ENCODE results near the gene MMP14. TPM values are rescaled to one million over a fixed set of nuclear protein-coding genes. Genes with fewer than 3 reads are reported as not detected.

MMP14 gene
- total and polyA plus RNA-seq, 2 of the 13 experiments (the other 11 are each of a cell fraction or from before 2014, with no cell fraction given) = 5.2 to 9.8 TPM

DNA sequence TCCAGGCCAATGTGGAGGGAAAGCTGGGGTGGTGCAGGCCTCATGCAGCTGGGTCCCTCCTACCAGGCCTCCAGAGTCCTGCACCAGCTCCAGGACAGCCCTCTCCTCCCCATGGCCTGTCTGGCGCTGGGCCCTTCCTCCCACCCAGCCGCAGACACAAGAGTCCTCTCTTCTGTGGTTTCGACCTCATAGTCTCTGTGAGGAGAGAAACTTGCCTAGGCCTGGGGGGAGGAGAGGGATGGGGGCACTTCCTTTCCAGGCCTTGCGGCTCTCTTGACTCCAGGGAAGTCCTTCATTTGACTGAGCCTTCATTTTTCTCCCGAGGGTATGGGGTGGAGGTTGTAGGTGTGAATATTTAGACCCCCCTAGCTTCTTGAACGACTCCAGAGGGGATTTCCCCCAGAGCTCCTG, 2.3 kb downstream of the MMP14 start (continued):
- TF ChIP-seq HMG20B (CRISPR knock-in tag; conservative IDR thresholded peaks at IDR 0.05) (0 out of 2 replicates have a peak, but pooled peaks have one; percentile 31), ZNF263 (CRISPR knock-in tag; IDR thresholded peaks at IDR 0.05) (0 out of 2 replicates have a peak, but pooled peaks have one; percentile 0), ARNTL (CRISPR knock-in tag; IDR thresholded peaks at IDR 0.05) (0 out of 2 replicates have a peak, but pooled peaks have one; percentile 33), ZNF678 (CRISPR knock-in tag; IDR thresholded peaks at IDR 0.05) (0 out of 2 replicates have a peak, but pooled peaks have one; percentile 48), ZFX (CRISPR knock-in tag; IDR thresholded peaks at IDR 0.05; ENCODE audit: low read depth) (0 out of 2 replicates have a peak, but pooled peaks have one; percentile 40), ZNF766 (CRISPR knock-in tag; IDR thresholded peaks at IDR 0.05; ENCODE audit: borderline replicate concordance) (0 out of 2 replicates have a peak, but pooled peaks have one; percentile 31), ZNF761 (CRISPR knock-in tag; conservative IDR thresholded peaks at IDR 0.05) (0 out of 2 replicates have a peak, but pooled peaks have one; percentile 35)
- TF ChIP-seq, protein P1, sequence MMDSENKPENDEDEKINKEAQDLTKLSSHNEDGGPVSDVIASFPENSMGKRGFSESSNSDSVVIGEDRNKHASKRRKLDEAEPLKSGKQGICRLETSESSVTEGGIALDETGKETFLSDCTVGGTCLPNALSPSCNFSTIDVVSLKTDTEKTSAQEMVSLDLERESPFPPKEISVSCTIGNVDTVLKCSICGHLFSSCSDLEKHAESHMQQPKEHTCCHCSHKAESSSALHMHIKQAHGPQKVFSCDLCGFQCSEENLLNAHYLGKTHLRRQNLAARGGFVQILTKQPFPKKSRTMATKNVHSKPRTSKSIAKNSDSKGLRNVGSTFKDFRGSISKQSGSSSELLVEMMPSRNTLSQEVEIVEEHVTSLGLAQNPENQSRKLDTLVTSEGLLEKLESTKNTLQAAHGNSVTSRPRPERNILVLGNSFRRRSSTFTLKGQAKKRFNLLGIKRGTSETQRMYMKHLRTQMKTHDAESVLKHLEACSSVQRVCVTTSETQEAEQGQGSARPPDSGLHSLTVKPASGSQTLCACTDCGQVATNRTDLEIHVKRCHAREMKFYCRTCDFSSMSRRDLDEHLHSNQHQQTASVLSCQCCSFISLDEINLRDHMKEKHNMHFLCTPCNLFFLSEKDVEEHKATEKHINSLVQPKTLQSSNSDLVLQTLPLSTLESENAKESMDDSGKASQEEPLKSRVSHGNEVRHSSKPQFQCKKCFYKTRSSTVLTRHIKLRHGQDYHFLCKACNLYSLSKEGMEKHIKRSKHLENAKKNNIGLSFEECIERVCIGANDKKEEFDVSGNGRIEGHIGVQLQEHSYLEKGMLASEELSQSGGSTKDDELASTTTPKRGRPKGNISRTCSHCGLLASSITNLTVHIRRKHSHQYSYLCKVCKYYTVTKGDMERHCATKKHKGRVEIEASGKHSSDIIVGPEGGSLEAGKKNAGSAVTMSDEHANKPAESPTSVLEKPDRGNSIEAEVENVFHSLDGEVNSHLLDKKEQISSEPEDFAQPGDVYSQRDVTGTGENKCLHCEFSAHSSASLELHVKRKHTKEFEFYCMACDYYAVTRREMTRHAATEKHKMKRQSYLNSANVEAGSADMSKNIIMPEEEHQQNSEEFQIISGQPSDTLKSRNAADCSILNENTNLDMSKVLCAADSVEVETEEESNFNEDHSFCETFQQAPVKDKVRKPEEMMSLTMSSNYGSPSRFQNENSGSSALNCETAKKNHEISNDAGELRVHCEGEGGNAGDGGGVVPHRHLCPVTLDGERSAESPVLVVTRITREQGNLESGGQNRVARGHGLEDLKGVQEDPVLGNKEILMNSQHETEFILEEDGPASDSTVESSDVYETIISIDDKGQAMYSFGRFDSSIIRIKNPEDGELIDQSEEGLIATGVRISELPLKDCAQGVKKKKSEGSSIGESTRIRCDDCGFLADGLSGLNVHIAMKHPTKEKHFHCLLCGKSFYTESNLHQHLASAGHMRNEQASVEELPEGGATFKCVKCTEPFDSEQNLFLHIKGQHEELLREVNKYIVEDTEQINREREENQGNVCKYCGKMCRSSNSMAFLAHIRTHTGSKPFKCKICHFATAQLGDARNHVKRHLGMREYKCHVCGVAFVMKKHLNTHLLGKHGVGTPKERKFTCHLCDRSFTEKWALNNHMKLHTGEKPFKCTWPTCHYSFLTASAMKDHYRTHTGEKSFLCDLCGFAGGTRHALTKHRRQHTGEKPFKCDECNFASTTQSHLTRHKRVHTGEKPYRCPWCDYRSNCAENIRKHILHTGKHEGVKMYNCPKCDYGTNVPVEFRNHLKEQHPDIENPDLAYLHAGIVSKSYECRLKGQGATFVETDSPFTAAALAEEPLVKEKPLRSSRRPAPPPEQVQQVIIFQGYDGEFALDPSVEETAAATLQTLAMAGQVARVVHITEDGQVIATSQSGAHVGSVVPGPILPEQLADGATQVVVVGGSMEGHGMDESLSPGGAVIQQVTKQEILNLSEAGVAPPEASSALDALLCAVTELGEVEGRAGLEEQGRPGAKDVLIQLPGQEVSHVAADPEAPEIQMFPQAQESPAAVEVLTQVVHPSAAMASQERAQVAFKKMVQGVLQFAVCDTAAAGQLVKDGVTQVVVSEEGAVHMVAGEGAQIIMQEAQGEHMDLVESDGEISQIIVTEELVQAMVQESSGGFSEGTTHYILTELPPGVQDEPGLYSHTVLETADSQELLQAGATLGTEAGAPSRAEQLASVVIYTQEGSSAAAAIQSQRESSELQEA (CRISPR knock-in tag; IDR thresholded peaks at IDR 0.05; ENCODE audit: not compliant biosample characterization) = no peak
- TF ChIP-seq, protein P2, sequence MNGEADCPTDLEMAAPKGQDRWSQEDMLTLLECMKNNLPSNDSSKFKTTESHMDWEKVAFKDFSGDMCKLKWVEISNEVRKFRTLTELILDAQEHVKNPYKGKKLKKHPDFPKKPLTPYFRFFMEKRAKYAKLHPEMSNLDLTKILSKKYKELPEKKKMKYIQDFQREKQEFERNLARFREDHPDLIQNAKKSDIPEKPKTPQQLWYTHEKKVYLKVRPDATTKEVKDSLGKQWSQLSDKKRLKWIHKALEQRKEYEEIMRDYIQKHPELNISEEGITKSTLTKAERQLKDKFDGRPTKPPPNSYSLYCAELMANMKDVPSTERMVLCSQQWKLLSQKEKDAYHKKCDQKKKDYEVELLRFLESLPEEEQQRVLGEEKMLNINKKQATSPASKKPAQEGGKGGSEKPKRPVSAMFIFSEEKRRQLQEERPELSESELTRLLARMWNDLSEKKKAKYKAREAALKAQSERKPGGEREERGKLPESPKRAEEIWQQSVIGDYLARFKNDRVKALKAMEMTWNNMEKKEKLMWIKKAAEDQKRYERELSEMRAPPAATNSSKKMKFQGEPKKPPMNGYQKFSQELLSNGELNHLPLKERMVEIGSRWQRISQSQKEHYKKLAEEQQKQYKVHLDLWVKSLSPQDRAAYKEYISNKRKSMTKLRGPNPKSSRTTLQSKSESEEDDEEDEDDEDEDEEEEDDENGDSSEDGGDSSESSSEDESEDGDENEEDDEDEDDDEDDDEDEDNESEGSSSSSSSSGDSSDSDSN (CRISPR knock-in tag; IDR thresholded peaks at IDR 0.05) = no peak
- TF ChIP-seq, protein P3, sequence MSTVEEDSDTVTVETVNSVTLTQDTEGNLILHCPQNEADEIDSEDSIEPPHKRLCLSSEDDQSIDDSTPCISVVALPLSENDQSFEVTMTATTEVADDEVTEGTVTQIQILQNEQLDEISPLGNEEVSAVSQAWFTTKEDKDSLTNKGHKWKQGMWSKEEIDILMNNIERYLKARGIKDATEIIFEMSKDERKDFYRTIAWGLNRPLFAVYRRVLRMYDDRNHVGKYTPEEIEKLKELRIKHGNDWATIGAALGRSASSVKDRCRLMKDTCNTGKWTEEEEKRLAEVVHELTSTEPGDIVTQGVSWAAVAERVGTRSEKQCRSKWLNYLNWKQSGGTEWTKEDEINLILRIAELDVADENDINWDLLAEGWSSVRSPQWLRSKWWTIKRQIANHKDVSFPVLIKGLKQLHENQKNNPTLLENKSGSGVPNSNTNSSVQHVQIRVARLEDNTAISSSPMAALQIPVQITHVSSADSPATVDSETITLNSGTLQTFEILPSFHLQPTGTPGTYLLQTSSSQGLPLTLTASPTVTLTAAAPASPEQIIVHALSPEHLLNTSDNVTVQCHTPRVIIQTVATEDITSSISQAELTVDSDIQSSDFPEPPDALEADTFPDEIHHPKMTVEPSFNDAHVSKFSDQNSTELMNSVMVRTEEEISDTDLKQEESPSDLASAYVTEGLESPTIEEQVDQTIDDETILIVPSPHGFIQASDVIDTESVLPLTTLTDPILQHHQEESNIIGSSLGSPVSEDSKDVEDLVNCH (CRISPR knock-in tag; IDR thresholded peaks at IDR 0.05) = peak; percentile 58; the same call in 1 of the 2 replicates
- TF ChIP-seq, protein P4, sequence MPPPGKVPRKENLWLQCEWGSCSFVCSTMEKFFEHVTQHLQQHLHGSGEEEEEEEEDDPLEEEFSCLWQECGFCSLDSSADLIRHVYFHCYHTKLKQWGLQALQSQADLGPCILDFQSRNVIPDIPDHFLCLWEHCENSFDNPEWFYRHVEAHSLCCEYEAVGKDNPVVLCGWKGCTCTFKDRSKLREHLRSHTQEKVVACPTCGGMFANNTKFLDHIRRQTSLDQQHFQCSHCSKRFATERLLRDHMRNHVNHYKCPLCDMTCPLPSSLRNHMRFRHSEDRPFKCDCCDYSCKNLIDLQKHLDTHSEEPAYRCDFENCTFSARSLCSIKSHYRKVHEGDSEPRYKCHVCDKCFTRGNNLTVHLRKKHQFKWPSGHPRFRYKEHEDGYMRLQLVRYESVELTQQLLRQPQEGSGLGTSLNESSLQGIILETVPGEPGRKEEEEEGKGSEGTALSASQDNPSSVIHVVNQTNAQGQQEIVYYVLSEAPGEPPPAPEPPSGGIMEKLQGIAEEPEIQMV (CRISPR knock-in tag; IDR thresholded peaks at IDR 0.05; ENCODE audit: low read depth) = 0 out of 2 replicates have a peak, but pooled peaks have one; percentile 17
